Measurements from ENCODE around the gene TMEM150C.

DNA sequence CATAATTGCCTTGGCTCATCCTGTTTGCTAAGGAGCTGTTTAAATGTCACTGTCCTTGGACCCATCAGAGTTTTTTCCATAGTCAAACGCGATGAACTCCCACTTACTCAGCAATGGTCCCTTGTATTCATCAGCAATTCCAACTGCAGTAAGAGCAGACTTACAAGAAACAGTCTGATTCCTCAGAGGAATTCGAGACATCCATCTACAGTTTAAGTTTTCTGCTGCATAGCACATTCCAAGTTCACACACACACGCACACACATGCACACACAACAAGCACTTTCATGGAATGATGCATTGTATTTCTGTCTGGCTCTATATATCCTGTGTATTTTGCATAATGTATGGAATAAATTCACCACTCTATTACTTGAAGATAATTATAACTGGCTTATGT, 32.7 kb upstream of the TMEM150C start:
- TF ChIP-seq, protein P1, sequence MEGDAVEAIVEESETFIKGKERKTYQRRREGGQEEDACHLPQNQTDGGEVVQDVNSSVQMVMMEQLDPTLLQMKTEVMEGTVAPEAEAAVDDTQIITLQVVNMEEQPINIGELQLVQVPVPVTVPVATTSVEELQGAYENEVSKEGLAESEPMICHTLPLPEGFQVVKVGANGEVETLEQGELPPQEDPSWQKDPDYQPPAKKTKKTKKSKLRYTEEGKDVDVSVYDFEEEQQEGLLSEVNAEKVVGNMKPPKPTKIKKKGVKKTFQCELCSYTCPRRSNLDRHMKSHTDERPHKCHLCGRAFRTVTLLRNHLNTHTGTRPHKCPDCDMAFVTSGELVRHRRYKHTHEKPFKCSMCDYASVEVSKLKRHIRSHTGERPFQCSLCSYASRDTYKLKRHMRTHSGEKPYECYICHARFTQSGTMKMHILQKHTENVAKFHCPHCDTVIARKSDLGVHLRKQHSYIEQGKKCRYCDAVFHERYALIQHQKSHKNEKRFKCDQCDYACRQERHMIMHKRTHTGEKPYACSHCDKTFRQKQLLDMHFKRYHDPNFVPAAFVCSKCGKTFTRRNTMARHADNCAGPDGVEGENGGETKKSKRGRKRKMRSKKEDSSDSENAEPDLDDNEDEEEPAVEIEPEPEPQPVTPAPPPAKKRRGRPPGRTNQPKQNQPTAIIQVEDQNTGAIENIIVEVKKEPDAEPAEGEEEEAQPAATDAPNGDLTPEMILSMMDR (IDR thresholded peaks at IDR 0.05): no peak
- TF ChIP-seq POLR2A (IDR thresholded peaks at IDR 0.05): no peak

All from right lobe of liver (tissue), 4 donors.